H9 (cell line): ENCODE data around the gene LAMC3. TPM values are rescaled to one million over a fixed set of nuclear protein-coding genes. Genes with fewer than 3 reads are reported as not detected.

Experiments
- DNase-seq: peaks from one replicate; pipeline ENCODE4 v3.0.0-alpha.2; 2017
- H2AFZ ChIP-seq: one replicate; pipeline ENCODE4 v1.6.1; 2013; ENCODE audit warnings: mild to moderate bottlenecking, low read length, control low read depth, moderate library complexity
- H2AK5ac ChIP-seq: 2 replicates; pipeline ENCODE4 v1.6.1; 2013; ENCODE audit warnings: low read length, control low read depth, mixed read lengths; ENCODE audit not compliant: insufficient read length
- H2BK120ac ChIP-seq: one replicate; pipeline ENCODE4 v1.6.1; 2013; ENCODE audit warnings: low read depth, mild to moderate bottlenecking, low read length, control low read depth, inconsistent platforms; ENCODE audit not compliant: poor library complexity, severe bottlenecking
- H2BK12ac ChIP-seq: 2 replicates; pipeline ENCODE4 v1.6.1; 2013; ENCODE audit warnings: low read length, control low read depth, mixed read lengths, low read depth; ENCODE audit not compliant: insufficient read length
- H2BK15ac ChIP-seq: 2 replicates; pipeline ENCODE4 v1.6.1; 2013; ENCODE audit warnings: low read depth, low read length, control low read depth
- H2BK20ac ChIP-seq: one replicate; pipeline ENCODE4 v1.6.1; 2013; ENCODE audit warnings: low read depth, mild to moderate bottlenecking, low read length, control low read depth, inconsistent platforms; ENCODE audit not compliant: poor library complexity, severe bottlenecking
- H2BK5ac ChIP-seq: 2 replicates; pipeline ENCODE4 v1.6.1; 2013; ENCODE audit warnings: low read length, control low read depth, mixed read lengths; ENCODE audit not compliant: insufficient read length
- H3K14ac ChIP-seq: 2 replicates; pipeline ENCODE4 v1.6.1; 2013; ENCODE audit warnings: low read length, control low read depth; ENCODE audit not compliant: insufficient read depth
- H3K18ac ChIP-seq: 2 replicates; pipeline ENCODE4 v1.6.1; 2013; ENCODE audit warnings: low read depth, mild to moderate bottlenecking, mixed read lengths, low read length, control low read depth; ENCODE audit not compliant: insufficient read length
- H3K23ac ChIP-seq: 2 replicates; pipeline ENCODE4 v1.6.1; 2013; ENCODE audit warnings: low read length, control low read depth, mixed read lengths, low read depth; ENCODE audit not compliant: insufficient read length
- H3K23me2 ChIP-seq: 2 replicates; pipeline ENCODE4 v1.6.1; 2013; ENCODE audit warnings: low read depth, mild to moderate bottlenecking, mixed read lengths, low read length, control low read depth; ENCODE audit not compliant: insufficient read length, poor library complexity, severe bottlenecking
- H3K27ac ChIP-seq: 2 replicates; pipeline ENCODE4 v1.5.1; 2013; ENCODE audit warnings: low read length, control low read depth, mixed read lengths, low read depth; ENCODE audit not compliant: insufficient read length
- H3K27me3 ChIP-seq: 2 replicates; pipeline ENCODE4 v1.6.1; 2013; ENCODE audit warnings: low read length, control low read depth, inconsistent platforms; ENCODE audit not compliant: insufficient read depth
- H3K4ac ChIP-seq: 2 replicates; pipeline ENCODE4 v1.6.1; 2013; ENCODE audit warnings: low read depth, mild to moderate bottlenecking, control low read depth, inconsistent platforms, low read length, moderate library complexity
- H3K4me1 ChIP-seq: 2 replicates; pipeline ENCODE4 v1.6.1; 2013; ENCODE audit warnings: low read length, control low read depth, inconsistent platforms; ENCODE audit not compliant: insufficient read depth
- H3K4me2 ChIP-seq: 2 replicates; pipeline ENCODE4 v1.6.1; 2013; ENCODE audit warnings: low read length, control low read depth, mixed read lengths; ENCODE audit not compliant: insufficient read length, insufficient read depth
- H3K56ac ChIP-seq: 2 replicates; pipeline ENCODE4 v1.6.1; 2013; ENCODE audit warnings: low read depth, mild to moderate bottlenecking, mixed read lengths, low read length, control low read depth; ENCODE audit not compliant: insufficient read length
- H3K79me1 ChIP-seq: 2 replicates; pipeline ENCODE4 v1.6.1; 2013; ENCODE audit warnings: low read depth, mild to moderate bottlenecking, moderate library complexity, low read length, control low read depth, inconsistent platforms; ENCODE audit not compliant: insufficient read depth, poor library complexity, severe bottlenecking
- H3K79me2 ChIP-seq: 2 replicates; pipeline ENCODE4 v1.6.1; 2013; ENCODE audit warnings: low read length, control low read depth, inconsistent platforms; ENCODE audit not compliant: insufficient read depth
- H3K9ac ChIP-seq: 2 replicates; pipeline ENCODE4 v1.6.1; 2013; ENCODE audit warnings: low read length, control low read depth, mixed read lengths; ENCODE audit not compliant: insufficient read length; ENCODE audit errors: extremely low read depth
- H3K9me3 ChIP-seq: one replicate; pipeline ENCODE4 v1.6.1; 2013; ENCODE audit warnings: low read depth, low read length, inconsistent platforms; ENCODE audit not compliant: control insufficient read depth
- H3T11ph ChIP-seq: one replicate; pipeline ENCODE4 v1.6.1; 2013; ENCODE audit warnings: mild to moderate bottlenecking, low read length, control low read depth, inconsistent platforms
- H4K20me1 ChIP-seq: one replicate; pipeline ENCODE4 v1.6.1; 2013; ENCODE audit not compliant: control insufficient read depth, insufficient read length, insufficient read depth
- H4K5ac ChIP-seq: 2 replicates; pipeline ENCODE4 v1.6.1; 2013; ENCODE audit warnings: low read depth, mild to moderate bottlenecking, mixed read lengths, low read length, control low read depth; ENCODE audit not compliant: insufficient read length
- H4K8ac ChIP-seq: replicated peaks from 2 replicates; pipeline ENCODE4 v1.6.1; 2013; ENCODE audit warnings: low read length, control low read depth, mixed read lengths, low read depth; ENCODE audit not compliant: insufficient read length
- H4K91ac ChIP-seq: 2 replicates; pipeline ENCODE4 v1.6.1; 2013; ENCODE audit warnings: low read depth, mild to moderate bottlenecking, moderate library complexity, mixed read lengths, low read length, control low read depth; ENCODE audit not compliant: insufficient read length
- H3K27ac Mint-ChIP-seq, 3 experiments: 2 replicates in 2 of 3; 3 replicates in 1 of 3; pipeline ENCODE4 v1.8.0; 2020 to 2021; ENCODE audit warnings: mixed read lengths in 3 of 3, mild to moderate bottlenecking in 1 of 3, moderate library complexity in 1 of 3
- H3K27me3 Mint-ChIP-seq: 2 replicates; pipeline ENCODE4 v1.8.0; 2021; ENCODE audit warnings: low read depth, mild to moderate bottlenecking, moderate library complexity, mixed read lengths
- H3K36me3 Mint-ChIP-seq, 3 experiments: 2 replicates in 2 of 3; 3 replicates in 1 of 3; pipeline ENCODE4 v1.8.0; 2020 to 2021; ENCODE audit warnings: low read depth in 3 of 3, mixed read lengths in 3 of 3; ENCODE audit not compliant: insufficient read depth in 1 of 3
- H3K4me1 Mint-ChIP-seq, 2 experiments: 2 replicates each; pipeline ENCODE4 v1.8.0; 2020; ENCODE audit warnings: mixed read lengths in 2 of 2
- H3K4me3 Mint-ChIP-seq, 2 experiments: 2 replicates in 1 of 2; 3 replicates in 1 of 2; pipeline ENCODE4 v1.8.0; 2020 to 2021; ENCODE audit warnings: mild to moderate bottlenecking in 2 of 2, mixed read lengths in 2 of 2, moderate library complexity in 1 of 2
- H3K9me3 Mint-ChIP-seq, 2 experiments: 2 replicates in 1 of 2; 3 replicates in 1 of 2; pipeline ENCODE4 v1.8.0; 2020; ENCODE audit warnings: mild to moderate bottlenecking in 2 of 2, mixed read lengths in 2 of 2, moderate library complexity in 1 of 2
- CTCF ChIP-seq: fragments of 200-600 bp; sonication (generic); conservative IDR thresholded peaks from 3 replicates; pipeline ENCODE4 v1.8.0; 2021; ENCODE audit warnings: antibody characterized with exemption, mild to moderate bottlenecking
- WGBS: extraction: QIAGEN DNeasy Blood & Tissue Kit; methylation state at CpG from one replicate; pipeline ENCODE4 v1.1.7; 2013; ENCODE audit warnings: missing lambda C conversion rate, low lambda C conversion rate, mixed read lengths; ENCODE audit not compliant: insufficient read length; ENCODE audit errors: extremely low coverage; 5-methylcytosine and 5-hydroxymethylcytosine counted together
- total RNA-seq: library from RNA; stranded (reverse); gene quantifications from 2 replicates; pipeline ENCODE4 v1.2.1, GENCODE V29; 2021

The LAMC3 gene
- total RNA-seq, 1 experiment from 2014 or later = 21.7 TPM

GRCh38 chr9:131028221-131028884 is 19.4 kb downstream of the LAMC3 start:
- H2BK120ac ChIP-seq = no peak overlapping the region
- WGBS = no CpG with 5 or more reads among the region's 24 CpGs

More at GRCh38 chr9:131028221-131028884, 19.4 kb downstream of the LAMC3 start:
- no peak overlapping the region for H4K5ac ChIP-seq
- no peaks in the 10 kb centered on the region for H3K23me2 ChIP-seq
- no peak overlapping the region for H4K91ac ChIP-seq
- H3K4me1 ChIP-seq = no peaks in the 10 kb centered on the region
- no peaks in the 10 kb centered on the region for H3K79me1 ChIP-seq
- no peak overlapping the region for H3K4me2 ChIP-seq
- H3K27me3 Mint-ChIP-seq = no peaks in the 10 kb centered on the region; the same call in 1 of the 2 replicates
- no peak overlapping the region for H3K18ac ChIP-seq
- no peak overlapping the region; the same call in 1 of the 2 replicates for H3K14ac ChIP-seq
- no peak overlapping the region for H3K56ac ChIP-seq
- H3K27ac ChIP-seq = no peak overlapping the region
- H2BK15ac ChIP-seq = no peak overlapping the region
- H2BK5ac ChIP-seq = no peak overlapping the region
- no peak overlapping the region for H2AK5ac ChIP-seq
- no peaks in the 10 kb centered on the region for H3K36me3 Mint-ChIP-seq
- no peak overlapping the region for H3K23ac ChIP-seq
- H3K27ac Mint-ChIP-seq = 0 out of 7 replicates have a peak overlapping the region, but pooled peaks of 1 of the 3 experiments have one; percentile 66
- H3K4ac ChIP-seq = no peak overlapping the region
- no peak overlapping the region for H2AFZ ChIP-seq
- H3K9ac ChIP-seq = no peak overlapping the region
- no peak overlapping the region for H4K8ac ChIP-seq
- H2BK12ac ChIP-seq = no peak overlapping the region
- no peak for TF ChIP-seq CTCF
- no peak overlapping the region for H2BK20ac ChIP-seq
- peaks cover 7 to 18% of the 10 kb centered on the region in 2 experiments; a peak in 3 of 4 replicates for H3K4me1 Mint-ChIP-seq
- H3T11ph ChIP-seq = no peak overlapping the region
- no peaks in the 10 kb centered on the region for H3K9me3 ChIP-seq
- no peaks in the 10 kb centered on the region for H3K27me3 ChIP-seq
- no peak for DNase-seq
- H3K4me3 Mint-ChIP-seq = no peak overlapping the region
- H3K9me3 Mint-ChIP-seq = no peaks in the 10 kb centered on the region
- no peaks in the 10 kb centered on the region for H4K20me1 ChIP-seq
- no peaks in the 10 kb centered on the region for H3K79me2 ChIP-seq
